ENCODE measurements around the gene NOP9. TPM values are rescaled to one million over a fixed set of nuclear protein-coding genes. Genes with fewer than 3 reads are reported as not detected.
"Not testable (repeated sequence)": the region's sequence is repeated elsewhere in the genome, so short reads cannot be mapped to it uniquely, and the experiment has no call there.

The NOP9 gene
- total RNA-seq, 1 donor from 2014 or later: 22.4 TPM

- Histone ChIP-seq H3K4me3 (ENCODE audit: low read length in 3 of 3) (no peak overlapping the region), H3K9ac (ENCODE audit: low read depth in 1 of 3, low read length in 3 of 3) (no peak overlapping the region), H3K27me3 (ENCODE audit: control insufficient read depth in 3 of 3, insufficient read depth in 3 of 3, low read length in 3 of 3) (peaks cover 20 to 35% (median 28%) of the 10 kb centered on the region in 3 donors), H3K36me3 (ENCODE audit: control insufficient read depth in 3 of 3, insufficient read depth in 3 of 3, low read length in 3 of 3) (no peaks in the 10 kb centered on the region), H3K4me1 (ENCODE audit: control insufficient read depth in 3 of 3, insufficient read depth in 3 of 3, low read length in 3 of 3) (peaks cover 0 to 19% (median 8%) of the 10 kb centered on the region in 3 donors), H3K27ac (ENCODE audit: low read depth, low read length) (no peak overlapping the region), H3K9me3 (ENCODE audit: control insufficient read depth in 3 of 3, low read length in 3 of 3) (no peaks in the 10 kb centered on the region)
These were observed 43.2 kb downstream of the NOP9 start for GRCh38 chr14:24342889-24343288.

DNA sequence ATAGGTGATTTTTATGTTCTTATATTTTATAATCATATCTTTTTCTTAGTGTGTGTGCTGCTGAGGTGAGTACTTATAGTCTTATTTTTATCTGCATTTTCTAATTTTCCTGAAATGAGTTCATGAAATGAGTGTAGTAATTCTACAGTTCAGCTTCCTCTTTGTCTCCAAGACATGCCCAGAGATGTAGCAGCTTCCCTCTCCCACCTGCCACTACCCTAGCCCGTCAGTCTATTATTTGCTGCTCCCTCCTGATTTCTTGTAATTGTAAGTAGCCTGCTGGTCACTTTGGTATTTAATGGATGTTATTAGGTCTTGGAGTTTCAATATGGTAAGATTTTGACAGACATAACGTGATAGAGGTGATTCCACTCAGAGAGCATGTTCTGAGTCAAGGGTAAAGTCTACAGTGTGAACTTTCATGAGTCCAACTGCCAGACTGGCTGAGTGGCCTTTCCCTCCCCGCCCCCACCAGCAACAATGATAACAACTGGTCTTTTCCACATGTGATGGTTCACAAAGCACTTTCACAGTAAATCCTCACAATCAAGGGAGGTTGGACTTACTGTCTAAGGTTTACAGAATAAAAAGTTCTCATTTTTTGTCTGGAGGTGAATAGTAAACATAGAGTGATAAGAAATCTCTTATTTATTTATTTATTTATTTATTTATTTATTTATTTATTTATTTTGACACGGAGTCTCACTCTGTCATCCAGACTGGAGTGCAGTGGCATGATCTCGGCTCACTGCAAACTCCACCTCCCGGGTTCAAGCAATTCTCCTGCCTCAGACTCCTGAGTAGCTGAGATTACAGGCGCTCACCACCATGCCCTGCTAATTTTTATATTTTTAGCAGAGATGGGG, 44.4 kb downstream of the NOP9 start:
- H3K4me3 ChIP-seq (ENCODE audit: low read length in 3 of 3): no peak overlapping the region

GRCh38 chr14:24347134-24347533, 47.5 kb downstream of the NOP9 start:
- H3K27me3 ChIP-seq (ENCODE audit: control insufficient read depth in 3 of 3, insufficient read depth in 3 of 3, low read length in 3 of 3): peaks cover 7 to 17% (median 15%) of the 10 kb centered on the region in 3 donors
- H3K4me1 ChIP-seq (ENCODE audit: control insufficient read depth in 3 of 3, insufficient read depth in 3 of 3, low read length in 3 of 3): peaks cover 0 to 4% (median 0%) of the 10 kb centered on the region in 3 donors
- peak overlapping the region; percentile 47 for H3K27ac ChIP-seq (ENCODE audit: low read depth, low read length)
- peak overlapping the region in 1 of 3 donors; percentile 54 for H3K9ac ChIP-seq (ENCODE audit: low read depth in 1 of 3, low read length in 3 of 3)
- H3K9me3 ChIP-seq (ENCODE audit: control insufficient read depth in 3 of 3, low read length in 3 of 3): no peaks in the 10 kb centered on the region
- no peak overlapping the region for H3K4me3 ChIP-seq (ENCODE audit: low read length in 3 of 3)
- H3K36me3 ChIP-seq (ENCODE audit: control insufficient read depth in 3 of 3, insufficient read depth in 3 of 3, low read length in 3 of 3): no peaks in the 10 kb centered on the region

More for the DNA sequence above, 44.4 kb downstream of the NOP9 start:
- Histone ChIP-seq H3K27me3 (ENCODE audit: control insufficient read depth in 3 of 3, insufficient read depth in 3 of 3, low read length in 3 of 3) (peaks cover 9 to 26% (median 17%) of the 10 kb centered on the region in 3 donors), H3K4me1 (ENCODE audit: control insufficient read depth in 3 of 3, insufficient read depth in 3 of 3, low read length in 3 of 3) (peaks cover 0 to 10% (median 6%) of the 10 kb centered on the region in 3 donors), H3K9ac (ENCODE audit: low read depth in 1 of 3, low read length in 3 of 3) (no peak overlapping the region), H3K9me3 (ENCODE audit: control insufficient read depth in 3 of 3, low read length in 3 of 3) (no peaks in the 10 kb centered on the region), H3K36me3 (ENCODE audit: control insufficient read depth in 3 of 3, insufficient read depth in 3 of 3, low read length in 3 of 3) (no peaks in the 10 kb centered on the region), H3K27ac (ENCODE audit: low read depth, low read length) (no peak overlapping the region)

DNA sequence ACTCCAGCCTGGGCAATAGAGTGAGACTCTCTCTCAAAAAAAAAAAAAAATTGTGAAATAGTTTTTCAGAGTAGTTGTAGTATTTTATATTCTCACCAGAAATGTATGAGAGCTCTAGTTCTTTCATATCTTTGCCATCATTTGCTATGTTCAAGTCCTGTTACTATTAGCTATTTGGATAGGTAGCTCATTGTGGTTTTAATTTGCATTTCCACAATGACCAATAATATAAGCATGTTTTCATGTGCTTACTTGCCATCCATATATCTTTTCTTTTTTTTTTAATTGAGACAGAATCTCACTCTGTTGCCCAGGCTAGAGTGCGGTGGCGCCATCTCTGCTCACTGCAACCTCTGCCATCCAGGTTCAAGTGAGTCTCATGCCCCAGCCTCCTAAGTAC, 48.5 kb downstream of the NOP9 start:
- Histone ChIP-seq H3K27ac (ENCODE audit: low read depth, low read length) (no peak overlapping the region), H3K36me3 (ENCODE audit: control insufficient read depth in 3 of 3, insufficient read depth in 3 of 3, low read length in 3 of 3) (no peaks in the 10 kb centered on the region), H3K27me3 (ENCODE audit: control insufficient read depth in 3 of 3, insufficient read depth in 3 of 3, low read length in 3 of 3) (peaks cover 11 to 23% (median 19%) of the 10 kb centered on the region in 3 donors), H3K9me3 (ENCODE audit: control insufficient read depth in 3 of 3, low read length in 3 of 3) (no peaks in the 10 kb centered on the region), H3K9ac (ENCODE audit: low read depth in 1 of 3, low read length in 3 of 3) (no peak overlapping the region), H3K4me3 (ENCODE audit: low read length in 3 of 3) (no peak overlapping the region), H3K4me1 (ENCODE audit: control insufficient read depth in 3 of 3, insufficient read depth in 3 of 3, low read length in 3 of 3) (peaks cover 0 to 4% (median 0%) of the 10 kb centered on the region in 3 donors)

GRCh38 chr14:24349742-24350141, 50.1 kb downstream of the NOP9 start:
- Histone ChIP-seq H3K36me3 (ENCODE audit: control insufficient read depth in 3 of 3, insufficient read depth in 3 of 3, low read length in 3 of 3) (no peaks in the 10 kb centered on the region), H3K9me3 (ENCODE audit: control insufficient read depth in 3 of 3, low read length in 3 of 3) (no peaks in the 10 kb centered on the region), H3K27ac (ENCODE audit: low read depth, low read length) (no peak overlapping the region), H3K9ac (ENCODE audit: low read depth in 1 of 3, low read length in 3 of 3) (no peak overlapping the region), H3K4me1 (ENCODE audit: control insufficient read depth in 3 of 3, insufficient read depth in 3 of 3, low read length in 3 of 3) (peaks cover 0 to 4% (median 0%) of the 10 kb centered on the region in 3 donors), H3K27me3 (ENCODE audit: control insufficient read depth in 3 of 3, insufficient read depth in 3 of 3, low read length in 3 of 3) (peaks cover 11 to 28% (median 17%) of the 10 kb centered on the region in 3 donors), H3K4me3 (ENCODE audit: low read length in 3 of 3) (no peak overlapping the region)

DNA sequence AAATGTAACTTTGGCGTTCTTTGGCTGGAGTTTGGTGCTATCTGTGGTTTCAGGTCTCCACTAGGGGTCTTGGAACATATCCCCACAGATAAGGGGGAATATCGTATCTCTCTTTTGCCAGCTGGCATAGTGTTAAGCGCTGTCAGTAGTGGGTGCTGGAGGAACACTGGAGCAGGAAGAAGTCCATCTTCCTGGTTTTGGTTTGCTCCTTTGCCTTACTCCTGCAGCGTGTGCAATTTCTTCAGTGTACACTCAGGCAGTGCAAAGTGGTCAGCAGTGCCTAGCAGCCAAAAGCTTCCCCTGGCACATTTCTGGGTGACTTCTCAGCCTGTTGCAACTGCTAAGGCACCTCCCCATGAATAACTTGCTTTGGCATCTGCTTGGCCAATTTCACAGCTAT, 51.9 kb downstream of the NOP9 start:
- Histone ChIP-seq H3K9me3 (ENCODE audit: control insufficient read depth in 3 of 3, low read length in 3 of 3) (no peaks in the 10 kb centered on the region), H3K4me1 (ENCODE audit: control insufficient read depth in 3 of 3, insufficient read depth in 3 of 3, low read length in 3 of 3) (peaks cover 0 to 4% (median 0%) of the 10 kb centered on the region in 3 donors), H3K27me3 (ENCODE audit: control insufficient read depth in 3 of 3, insufficient read depth in 3 of 3, low read length in 3 of 3) (peaks cover 11 to 28% (median 11%) of the 10 kb centered on the region in 3 donors), H3K27ac (ENCODE audit: low read depth, low read length) (no peak overlapping the region), H3K4me3 (ENCODE audit: low read length in 3 of 3) (no peak overlapping the region), H3K36me3 (ENCODE audit: control insufficient read depth in 3 of 3, insufficient read depth in 3 of 3, low read length in 3 of 3) (no peaks in the 10 kb centered on the region), H3K9ac (ENCODE audit: low read depth in 1 of 3, low read length in 3 of 3) (no peak overlapping the region)

DNA sequence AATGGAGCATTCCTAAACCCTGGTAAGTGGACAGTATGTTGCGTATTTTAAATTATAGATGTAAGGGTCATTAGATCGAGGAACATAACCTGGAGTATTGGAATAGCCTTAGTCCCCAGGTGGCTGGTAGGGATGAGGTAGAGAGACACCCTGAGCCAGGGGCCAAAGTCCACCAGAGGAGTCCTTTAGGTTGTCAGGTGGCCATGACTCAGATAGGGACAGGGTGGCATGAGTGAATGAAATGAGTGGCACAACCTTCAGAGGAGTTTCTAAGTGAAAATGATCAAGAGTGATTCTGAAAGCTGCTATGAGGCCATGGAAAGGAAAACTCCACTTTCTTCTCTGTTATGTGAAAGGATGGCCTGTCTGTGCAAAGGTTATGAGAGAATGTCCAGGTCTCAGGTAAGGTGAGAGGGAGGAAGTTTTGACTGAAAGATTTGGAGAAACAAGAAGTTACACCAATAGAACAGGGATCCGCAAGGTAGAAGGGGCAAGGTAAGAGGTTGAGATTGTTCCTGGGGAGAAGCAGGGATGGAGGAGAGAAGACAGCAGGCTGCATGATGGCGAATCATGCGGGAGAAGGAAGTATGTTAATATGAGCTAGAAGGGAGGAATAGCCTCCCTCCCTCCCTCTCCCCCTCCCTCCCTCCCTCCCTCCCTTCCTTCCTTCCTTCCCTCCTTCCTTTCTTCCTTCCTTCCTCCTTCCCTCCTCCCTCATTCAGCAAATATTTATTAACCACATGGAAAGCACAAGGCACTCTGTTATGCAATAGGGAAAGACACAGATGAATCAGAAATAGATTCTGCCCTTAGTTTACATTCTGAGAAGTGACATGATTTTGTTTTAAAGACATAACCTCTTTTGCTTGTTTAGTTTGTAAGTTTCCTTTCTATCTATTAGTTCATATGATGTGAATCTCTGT, 54.2 kb downstream of the NOP9 start:
- H3K9ac ChIP-seq (ENCODE audit: low read depth in 1 of 3, low read length in 3 of 3): no peak overlapping the region
- H3K27ac ChIP-seq (ENCODE audit: low read depth, low read length): no peak overlapping the region
- no peak overlapping the region for H3K4me3 ChIP-seq (ENCODE audit: low read length in 3 of 3)
- H3K4me1 ChIP-seq (ENCODE audit: control insufficient read depth in 3 of 3, insufficient read depth in 3 of 3, low read length in 3 of 3): no peaks in the 10 kb centered on the region
- no peaks in the 10 kb centered on the region for H3K36me3 ChIP-seq (ENCODE audit: control insufficient read depth in 3 of 3, insufficient read depth in 3 of 3, low read length in 3 of 3)
- H3K9me3 ChIP-seq (ENCODE audit: control insufficient read depth in 3 of 3, low read length in 3 of 3): no peaks in the 10 kb centered on the region
- peaks cover 4 to 21% (median 7%) of the 10 kb centered on the region in 3 donors for H3K27me3 ChIP-seq (ENCODE audit: control insufficient read depth in 3 of 3, insufficient read depth in 3 of 3, low read length in 3 of 3)

DNA sequence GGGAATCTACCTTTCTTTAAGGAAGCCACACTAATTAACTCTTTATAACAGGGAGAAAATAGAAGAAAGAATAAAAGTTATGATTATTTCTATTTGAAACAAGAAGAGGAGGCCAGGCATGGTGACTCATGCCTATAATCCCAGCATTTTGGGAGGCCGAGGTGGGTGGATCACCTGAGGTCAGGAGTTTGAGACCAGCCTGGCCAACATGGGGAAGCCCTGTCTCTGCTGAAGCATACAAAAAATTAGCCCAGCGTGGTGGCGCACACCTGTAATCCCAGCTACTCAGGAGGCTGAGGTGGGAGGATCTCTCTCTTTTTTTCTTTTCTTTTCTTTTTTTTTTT, 54.8 kb downstream of the NOP9 start:
- not testable (repeated sequence) for H3K36me3 ChIP-seq (ENCODE audit: control insufficient read depth in 3 of 3, insufficient read depth in 3 of 3, low read length in 3 of 3); H3K4me1 ChIP-seq (ENCODE audit: control insufficient read depth in 3 of 3, insufficient read depth in 3 of 3, low read length in 3 of 3); H3K4me3 ChIP-seq (ENCODE audit: low read length in 3 of 3); H3K9me3 ChIP-seq (ENCODE audit: control insufficient read depth in 3 of 3, low read length in 3 of 3); H3K27ac ChIP-seq (ENCODE audit: low read depth, low read length); H3K9ac ChIP-seq (ENCODE audit: low read depth in 1 of 3, low read length in 3 of 3)
- H3K27me3 ChIP-seq (ENCODE audit: control insufficient read depth in 3 of 3, insufficient read depth in 3 of 3, low read length in 3 of 3): peaks cover 4 to 18% (median 7%) of the 10 kb centered on the region in 3 donors

GRCh38 chr14:24355009-24355408, 55.4 kb downstream of the NOP9 start:
- H3K36me3 ChIP-seq (ENCODE audit: control insufficient read depth in 3 of 3, insufficient read depth in 3 of 3, low read length in 3 of 3): no peaks in the 10 kb centered on the region
- no peaks in the 10 kb centered on the region for H3K4me1 ChIP-seq (ENCODE audit: control insufficient read depth in 3 of 3, insufficient read depth in 3 of 3, low read length in 3 of 3)
- no peak overlapping the region for H3K27ac ChIP-seq (ENCODE audit: low read depth, low read length)
- H3K4me3 ChIP-seq (ENCODE audit: low read length in 3 of 3): no peak overlapping the region
- H3K9ac ChIP-seq (ENCODE audit: low read depth in 1 of 3, low read length in 3 of 3): no peak overlapping the region
- H3K9me3 ChIP-seq (ENCODE audit: control insufficient read depth in 3 of 3, low read length in 3 of 3): no peaks in the 10 kb centered on the region
- peaks cover 4 to 18% (median 7%) of the 10 kb centered on the region in 3 donors for H3K27me3 ChIP-seq (ENCODE audit: control insufficient read depth in 3 of 3, insufficient read depth in 3 of 3, low read length in 3 of 3)

Measured in skeletal muscle tissue (tissue), 4 donors.